ENCODE results near the gene MYLK4. TPM values are rescaled to one million over a fixed set of nuclear protein-coding genes. Genes with fewer than 3 reads are reported as not detected.

Gene MYLK4
- polyA plus RNA-seq, 3 donors: 0.04 to 0.45 (median 0.08) TPM

DNA sequence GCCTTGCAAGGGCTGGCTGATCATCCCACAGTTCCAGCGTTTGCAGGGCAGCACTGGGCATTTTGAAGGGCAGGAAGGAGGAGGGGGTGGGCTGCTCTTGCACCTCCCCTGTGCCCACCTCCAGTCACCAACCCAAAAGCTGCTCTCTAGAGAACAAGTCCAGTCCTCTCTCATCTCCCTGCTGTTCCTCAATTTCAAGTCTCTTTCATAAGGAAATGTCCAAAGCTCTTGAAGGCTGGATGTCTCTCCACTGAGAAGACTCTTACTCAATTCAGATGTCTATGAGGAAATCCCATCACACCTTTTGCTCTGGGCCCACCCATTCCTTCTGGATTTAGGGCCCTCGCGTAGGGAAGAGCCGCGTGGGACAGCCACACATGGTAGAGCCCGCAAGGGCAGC lies 46.1 kb upstream of the MYLK4 start:
- peaks cover 3 to 4% of the 10 kb centered on the region in 2 donors for H3K36me3 Mint-ChIP-seq
- Histone ChIP-seq H3K4me1 (ENCODE audit: control insufficient read depth in 1 of 2, insufficient read depth in 2 of 2, low read length in 2 of 2) (peaks cover 79% of the 10 kb centered on the region in 2 donors), H3K27ac (ENCODE audit: low read depth in 1 of 2, low read length in 2 of 2) (peak overlapping the region; percentile 94 to 95), H3K4me2 (replicated peaks; ENCODE audit: extremely low read depth, low read length, poor library complexity, severe bottlenecking) (peak overlapping the region; percentile 27), H2AFZ (ENCODE audit: insufficient read depth, low read depth, low read length, poor library complexity, severe bottlenecking) (no peak overlapping the region), H3K27me3 (ENCODE audit: control insufficient read depth in 2 of 2, insufficient read depth in 2 of 2, low read length in 2 of 2) (no peaks in the 10 kb centered on the region), H3K9me3 (replicated peaks in 1 of 2; ENCODE audit: control insufficient read depth in 1 of 2, insufficient read depth in 1 of 2, low read length in 2 of 2) (no peaks in the 10 kb centered on the region), H3K9ac (ENCODE audit: insufficient read depth, low read length, poor library complexity, severe bottlenecking) (no peak overlapping the region), H3K79me2 (ENCODE audit: insufficient read depth, low read length) (peaks cover 10% of the 10 kb centered on the region), H3K4me3 (replicated peaks in 1 of 3; ENCODE audit: low read depth in 2 of 3, low read length in 3 of 3) (peak overlapping the region in 1 of 3 experiments; percentile 15), H3K36me3 (replicated peaks in 1 of 2; ENCODE audit: control insufficient read depth in 1 of 2, insufficient read depth in 2 of 2, low read length in 2 of 2) (no peaks in the 10 kb centered on the region), H4K20me1 (ENCODE audit: insufficient read depth, low read length) (no peaks in the 10 kb centered on the region)
- intact Hi-C loops (cut with micrococcal nuclease): loop anchor here in 1 of 2 donors (1.0 kb wide), 1 partner anchor 41 kb away; no protein-coding TSS in a partner anchor
- peak overlapping the region in 1 of 2 donors; percentile 60 for H3K4me3 Mint-ChIP-seq
- H3K4me1 Mint-ChIP-seq: peaks cover 82% of the 10 kb centered on the region
- peaks cover 0 to 5% (median 0%) of the 10 kb centered on the region in 7 donors for H3K9me3 Mint-ChIP-seq
- peak overlapping the region; percentile 97 to 100 (median 99) for H3K27ac Mint-ChIP-seq
- H3K27me3 Mint-ChIP-seq (ENCODE audit: low read depth in 3 of 3): peaks cover 0 to 4% (median 1%) of the 10 kb centered on the region in 3 donors
- 45% methylated on average over 4 of the region's 6 CpGs for WGBS (ENCODE audit: insufficient coverage)
- no peak for TF ChIP-seq CTCF (IDR thresholded peaks at IDR 0.05)
- DNase-seq: peak; percentile 42 to 72 (median 69)

- peaks cover 0 to 4% (median 1%) of the 10 kb centered on the region in 3 donors for H3K27me3 Mint-ChIP-seq (ENCODE audit: low read depth in 3 of 3)
- H3K27ac Mint-ChIP-seq: peak overlapping the region; percentile 97 to 100 (median 99)
- peak overlapping the region; percentile 64 to 71 for H3K4me3 Mint-ChIP-seq
- Histone ChIP-seq H3K4me1 (ENCODE audit: control insufficient read depth in 1 of 2, insufficient read depth in 2 of 2, low read length in 2 of 2) (peaks cover 82 to 86% of the 10 kb centered on the region in 2 donors), H3K79me2 (ENCODE audit: insufficient read depth, low read length) (peaks cover 7% of the 10 kb centered on the region), H3K27me3 (ENCODE audit: control insufficient read depth in 2 of 2, insufficient read depth in 2 of 2, low read length in 2 of 2) (no peaks in the 10 kb centered on the region), H3K9me3 (replicated peaks in 1 of 2; ENCODE audit: control insufficient read depth in 1 of 2, insufficient read depth in 1 of 2, low read length in 2 of 2) (no peaks in the 10 kb centered on the region), H3K4me3 (replicated peaks in 1 of 3; ENCODE audit: low read depth in 2 of 3, low read length in 3 of 3) (peak overlapping the region in 1 of 3 experiments; percentile 47), H3K9ac (ENCODE audit: insufficient read depth, low read length, poor library complexity, severe bottlenecking) (no peak overlapping the region), H2AFZ (ENCODE audit: insufficient read depth, low read depth, low read length, poor library complexity, severe bottlenecking) (no peak overlapping the region), H4K20me1 (ENCODE audit: insufficient read depth, low read length) (no peaks in the 10 kb centered on the region), H3K36me3 (replicated peaks in 1 of 2; ENCODE audit: control insufficient read depth in 1 of 2, insufficient read depth in 2 of 2, low read length in 2 of 2) (no peaks in the 10 kb centered on the region), H3K27ac (ENCODE audit: low read depth in 1 of 2, low read length in 2 of 2) (peak overlapping the region; percentile 94 to 95), H3K4me2 (replicated peaks; ENCODE audit: extremely low read depth, low read length, poor library complexity, severe bottlenecking) (peak overlapping the region; percentile 45)
- peaks cover 3 to 4% of the 10 kb centered on the region in 2 donors for H3K36me3 Mint-ChIP-seq
- H3K9me3 Mint-ChIP-seq: peaks cover 0 to 5% (median 0%) of the 10 kb centered on the region in 7 donors
- DNase-seq: peak; percentile 80 to 87 (median 87)
- H3K4me1 Mint-ChIP-seq: peaks cover 88% of the 10 kb centered on the region
- intact Hi-C loops (cut with micrococcal nuclease): no loop called here
- TF ChIP-seq CTCF (IDR thresholded peaks at IDR 0.05): no peak
- 21% methylated on average over 14 of the region's 16 CpGs for WGBS (ENCODE audit: insufficient coverage)
These were observed 45.2 kb upstream of the MYLK4 start for GRCh38 chr6:2795956-2796355.
